Left ventricle myocardium inferior (tissue), 1 donor: ENCODE results near the gene LSM11. TPM values are rescaled to one million over a fixed set of nuclear protein-coding genes. Genes with fewer than 3 reads are reported as not detected.

Experiments used
- DNase-seq: peaks from one replicate; pipeline ENCODE4 v3.0.0-alpha.2; 2020
- H3K27ac ChIP-seq: fragments of 200-600 bp; replicated peaks from 2 replicates; pipeline ENCODE4 v1.8.0; 2021
- H3K27me3 ChIP-seq: fragments of 200-600 bp; 2 replicates; pipeline ENCODE4 v1.8.0; 2021; ENCODE audit warnings: low read depth
- H3K36me3 ChIP-seq: fragments of 200-600 bp; 2 replicates; pipeline ENCODE4 v1.8.0; 2021
- H3K4me1 ChIP-seq: fragments of 200-600 bp; 2 replicates; pipeline ENCODE4 v1.8.0; 2021
- H3K4me3 ChIP-seq: fragments of 200-600 bp; 2 replicates; pipeline ENCODE4 v1.8.0; 2021; ENCODE audit warnings: mild to moderate bottlenecking, moderate library complexity
- H3K9me3 ChIP-seq: fragments of 200-600 bp; replicated peaks from 2 replicates; pipeline ENCODE4 v1.8.0; 2021
- intact Hi-C: fragments of 100-400 bp; cut with micrococcal nuclease; formaldehyde crosslinking; loops from one replicate; pipeline ENCODE4 v1.11.0; 2022
- total RNA-seq: library from RNA; stranded (reverse); fragmentation: NEBNext Ultra II Directional; extraction: Animal tissue kit (Norgen Biotek cat#: 25700); gene quantifications from one replicate; pipeline ENCODE4 v1.2.1, GENCODE V29; 2021
- TF ChIP-seq, protein P1 (sequence below): fragments of 200-600 bp; IDR thresholded peaks from 2 replicates; pipeline ENCODE4 v1.8.0; 2021; ENCODE audit warnings: antibody characterized with exemption, mild to moderate bottlenecking, borderline replicate concordance
- donor health status: DM: no; HTN: yes; CAD: no; lungs with severe emphysema.

The LSM11 gene
- total RNA-seq, 1 donor from 2014 or later: 1.3 TPM

DNA sequence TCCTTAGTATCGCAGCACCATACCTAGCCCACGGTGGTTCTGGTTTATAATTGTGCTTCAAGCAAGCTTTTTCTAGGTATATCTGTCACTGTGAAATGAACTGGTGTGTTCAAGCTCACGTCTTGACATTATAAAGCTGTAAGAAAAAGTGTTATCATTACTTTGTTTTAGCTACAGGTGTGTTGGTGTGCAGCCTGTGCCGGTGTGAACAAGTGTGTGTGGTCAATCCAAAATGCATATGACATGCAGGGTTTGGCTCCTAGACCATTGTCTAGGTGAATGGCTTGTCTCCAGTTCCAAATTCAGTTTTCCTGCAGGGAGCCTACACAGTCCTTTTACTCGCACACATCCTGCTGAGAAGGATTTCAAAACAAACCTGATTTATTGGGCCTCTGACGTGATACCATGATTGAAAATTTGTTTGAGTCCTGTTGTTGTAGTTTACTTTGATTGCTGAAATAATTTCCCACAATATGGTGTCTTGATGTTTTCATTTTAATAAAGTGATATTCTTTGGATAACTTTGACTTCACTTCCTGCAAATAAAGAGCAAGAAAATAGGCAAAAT, 3.7 kb downstream of the LSM11 start:
- Histone ChIP-seq H3K36me3 (peaks cover 11% of the 10 kb centered on the region), H3K27me3 (no peaks in the 10 kb centered on the region), H3K4me3 (no peak overlapping the region), H3K27ac (no peak overlapping the region), H3K4me1 (peaks cover 22% of the 10 kb centered on the region), H3K9me3 (no peaks in the 10 kb centered on the region)
- no peak for DNase-seq
- TF ChIP-seq, protein P1, sequence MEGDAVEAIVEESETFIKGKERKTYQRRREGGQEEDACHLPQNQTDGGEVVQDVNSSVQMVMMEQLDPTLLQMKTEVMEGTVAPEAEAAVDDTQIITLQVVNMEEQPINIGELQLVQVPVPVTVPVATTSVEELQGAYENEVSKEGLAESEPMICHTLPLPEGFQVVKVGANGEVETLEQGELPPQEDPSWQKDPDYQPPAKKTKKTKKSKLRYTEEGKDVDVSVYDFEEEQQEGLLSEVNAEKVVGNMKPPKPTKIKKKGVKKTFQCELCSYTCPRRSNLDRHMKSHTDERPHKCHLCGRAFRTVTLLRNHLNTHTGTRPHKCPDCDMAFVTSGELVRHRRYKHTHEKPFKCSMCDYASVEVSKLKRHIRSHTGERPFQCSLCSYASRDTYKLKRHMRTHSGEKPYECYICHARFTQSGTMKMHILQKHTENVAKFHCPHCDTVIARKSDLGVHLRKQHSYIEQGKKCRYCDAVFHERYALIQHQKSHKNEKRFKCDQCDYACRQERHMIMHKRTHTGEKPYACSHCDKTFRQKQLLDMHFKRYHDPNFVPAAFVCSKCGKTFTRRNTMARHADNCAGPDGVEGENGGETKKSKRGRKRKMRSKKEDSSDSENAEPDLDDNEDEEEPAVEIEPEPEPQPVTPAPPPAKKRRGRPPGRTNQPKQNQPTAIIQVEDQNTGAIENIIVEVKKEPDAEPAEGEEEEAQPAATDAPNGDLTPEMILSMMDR: no peak
- intact Hi-C loops: no loop called here

- Histone ChIP-seq H3K4me1 (peaks cover 19% of the 10 kb centered on the region), H3K4me3 (no peak overlapping the region), H3K27ac (no peak overlapping the region), H3K9me3 (no peaks in the 10 kb centered on the region), H3K27me3 (no peaks in the 10 kb centered on the region), H3K36me3 (peaks cover 18% of the 10 kb centered on the region)
- DNase-seq: no peak
- intact Hi-C loops: no loop called here
- TF ChIP-seq, protein P1: no peak
Observed at GRCh38 chr5:157747766-157748700, 4.5 kb downstream of the LSM11 start.

DNA sequence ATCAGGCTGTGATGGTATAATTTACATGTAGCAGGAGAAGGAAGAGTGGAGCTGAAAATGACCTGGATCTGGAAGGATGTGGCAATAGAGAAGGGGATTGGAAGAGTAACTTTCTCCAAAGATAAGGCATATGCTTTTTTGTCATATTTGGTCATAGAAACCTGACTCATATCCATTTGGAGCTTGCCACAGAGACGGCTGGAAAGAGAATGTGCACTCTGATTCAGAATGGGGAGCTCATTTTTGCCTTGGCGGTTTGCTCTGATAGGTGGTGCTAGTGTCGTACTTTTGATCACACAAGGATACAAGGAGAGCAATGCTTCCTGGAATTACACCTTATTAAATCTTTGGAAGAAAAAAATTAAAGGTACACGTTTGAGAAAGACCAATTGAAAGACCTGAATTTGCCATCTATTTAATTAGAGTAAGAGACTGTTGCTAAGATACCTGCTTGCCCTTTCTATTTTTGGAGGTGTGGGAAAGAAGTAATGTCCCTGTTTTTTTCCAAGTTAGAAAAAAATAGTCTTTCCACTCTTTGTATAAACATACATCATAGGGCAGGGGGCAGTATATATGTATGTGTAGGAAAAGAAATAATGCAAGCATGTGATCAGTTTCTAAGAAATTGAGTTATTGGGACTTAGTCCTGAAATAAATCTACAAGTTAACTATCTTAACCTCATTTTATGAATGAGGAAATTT, 5.4 kb downstream of the LSM11 start:
- DNase-seq: no peak
- Histone ChIP-seq H3K4me3 (no peak overlapping the region), H3K9me3 (no peaks in the 10 kb centered on the region), H3K27ac (no peak overlapping the region), H3K36me3 (peaks cover 27% of the 10 kb centered on the region), H3K4me1 (peaks cover 15% of the 10 kb centered on the region), H3K27me3 (no peaks in the 10 kb centered on the region)
- intact Hi-C loops: no loop called here
- TF ChIP-seq, protein P1: no peak

DNA sequence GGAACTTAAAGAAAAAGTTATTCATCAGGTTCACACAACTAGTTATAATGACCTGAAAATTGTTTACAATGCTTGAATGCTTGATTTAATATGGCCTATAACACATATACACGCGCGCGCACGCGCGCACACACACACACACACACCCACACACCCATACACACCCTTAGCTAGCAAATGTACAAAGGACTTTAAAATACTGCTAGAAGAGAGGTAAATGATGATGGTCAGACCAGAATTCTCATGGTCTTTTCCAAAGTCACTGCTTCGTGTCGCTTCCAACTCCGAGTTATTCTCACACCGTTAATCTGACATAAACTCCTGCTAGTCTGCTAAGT, 5.9 kb downstream of the LSM11 start:
- Histone ChIP-seq H3K9me3 (no peaks in the 10 kb centered on the region), H3K27me3 (no peaks in the 10 kb centered on the region), H3K4me1 (peaks cover 10% of the 10 kb centered on the region), H3K36me3 (peaks cover 31% of the 10 kb centered on the region), H3K4me3 (no peak overlapping the region), H3K27ac (no peak overlapping the region)
- TF ChIP-seq, protein P1: no peak
- DNase-seq: no peak
- intact Hi-C loops: no loop called here

DNA sequence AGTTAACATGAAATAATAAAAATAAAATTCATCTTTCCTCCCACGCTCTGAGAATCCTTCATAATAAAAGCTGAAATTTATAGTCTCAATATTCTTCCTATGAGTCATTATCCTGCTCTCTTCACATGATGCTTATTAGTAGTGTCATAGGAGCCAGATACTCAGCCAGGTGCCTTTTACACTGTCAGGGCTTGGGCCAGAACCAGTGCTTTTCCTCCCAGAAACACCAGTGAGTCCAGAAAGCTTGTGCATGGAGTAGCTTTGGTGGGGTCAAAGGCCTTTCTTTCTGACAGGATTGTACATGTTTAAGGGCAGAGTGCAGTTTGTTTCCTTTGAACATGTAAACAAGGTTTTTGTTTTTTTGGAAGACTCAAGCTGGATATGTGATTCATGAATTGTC, 6.8 kb downstream of the LSM11 start:
- TF ChIP-seq, protein P1: no peak
- Histone ChIP-seq H3K27me3 (no peaks in the 10 kb centered on the region), H3K27ac (no peak overlapping the region), H3K36me3 (peaks cover 39% of the 10 kb centered on the region), H3K9me3 (no peaks in the 10 kb centered on the region), H3K4me3 (no peak overlapping the region), H3K4me1 (peaks cover under 1% of the 10 kb centered on the region)
- DNase-seq: no peak
- intact Hi-C loops: no loop called here
